B cell (primary cell): Measurements from ENCODE around the gene OR8S1. TPM values are rescaled to one million over a fixed set of nuclear protein-coding genes. Genes with fewer than 3 reads are reported as not detected.

Source experiments
- ATAC-seq: fragments of 200-7000 bp; cut with Tn5 transposase; one replicate; pipeline ENCODE4 v1.10.0; 2021; ENCODE audit warnings: low read depth, mild to moderate bottlenecking, moderate number of reproducible peaks, moderate library complexity
- CTCF ChIA-PET: fragments of 350-600 bp; sonication (Branson Sonifier 250); formaldehyde crosslinking; loops from one replicate; lab custom pipeline; 2021; ENCODE audit warnings: antibody characterized with exemption, inconsistent platforms; lab: Charles Lee
- POLR2A ChIA-PET: fragments of 350-600 bp; sonication (Branson Sonifier 250); formaldehyde crosslinking; loops from one replicate; lab custom pipeline; 2021; ENCODE audit warnings: antibody characterized with exemption; lab: Charles Lee
- DNase-seq: peaks from one replicate; pipeline ENCODE4 v3.0.0; 2013
- H2AFZ ChIP-seq: 2 replicates; pipeline ENCODE4 v1.6.1; 2012; ENCODE audit warnings: mild to moderate bottlenecking, low read depth, low read length; ENCODE audit not compliant: insufficient read depth, poor library complexity, severe bottlenecking
- H3K27ac ChIP-seq, 2 donors: 1 replicate in 1 of 2; 2 replicates in 1 of 2; pipeline ENCODE4 v1.5.1; 2012 to 2013; ENCODE audit warnings: low read length in 2 of 2, mild to moderate bottlenecking in 2 of 2, moderate library complexity in 1 of 2
- H3K27me3 ChIP-seq, 4 experiments: fragments of 200-600 bp in 1 of 4; sonication (generic) in 1 of 4; replicated peaks in 1 of 4; 1 replicate in 2 of 4; 2 replicates in 2 of 4; pipeline versions ENCODE4 v1.6.1 to v1.7.0; 2013 to 2016; ENCODE audit warnings: low read length in 3 of 4, mild to moderate bottlenecking in 2 of 4, mixed read lengths in 1 of 4, moderate library complexity in 1 of 4; ENCODE audit not compliant: insufficient read depth in 4 of 4, control insufficient read depth in 3 of 4; ENCODE audit errors: control extremely low read depth in 1 of 4
- H3K36me3 ChIP-seq, 2 experiments: replicated peaks in 1 of 2; 1 replicate in 1 of 2; 2 replicates in 1 of 2; pipeline versions ENCODE4 v1.6.1 to v1.7.1; 2013; ENCODE audit warnings: low read length in 1 of 2; ENCODE audit not compliant: insufficient read depth in 2 of 2, control insufficient read depth in 1 of 2; ENCODE audit errors: control extremely low read depth in 1 of 2, extremely low read depth in 1 of 2
- H3K4me1 ChIP-seq, 2 donors: fragments of 200-600 bp in 1 of 2; sonication (generic) in 1 of 2; 1 replicate in 1 of 2; 2 replicates in 1 of 2; pipeline versions ENCODE4 v1.5.1 to v1.6.1; 2013 to 2017; ENCODE audit warnings: low read length in 2 of 2; ENCODE audit not compliant: control insufficient read depth in 2 of 2, insufficient read depth in 2 of 2
- H3K4me2 ChIP-seq: replicated peaks from 2 replicates; pipeline ENCODE3; 2012; ENCODE audit warnings: mild to moderate bottlenecking, low read depth, low read length; ENCODE audit not compliant: poor library complexity, severe bottlenecking
- H3K4me3 ChIP-seq, 5 experiments: fragments of 200-600 bp in 1 of 5; sonication (generic) in 1 of 5; 1 replicate in 3 of 5; 2 replicates in 2 of 5; pipeline versions ENCODE4 v1.5.1 to v1.7.0; 2011 to 2016; ENCODE audit warnings: low read length in 4 of 5, mild to moderate bottlenecking in 4 of 5, low read depth in 2 of 5, control low read depth in 1 of 5, moderate library complexity in 1 of 5; ENCODE audit not compliant: insufficient read depth in 1 of 5; ENCODE audit errors: control extremely low read depth in 1 of 5, extremely low read depth in 1 of 5
- H3K79me2 ChIP-seq: fragments of 200-600 bp; sonication (generic); one replicate; pipeline ENCODE4 v1.6.0; 2016; ENCODE audit warnings: low read length; ENCODE audit not compliant: control insufficient read depth, insufficient read depth
- H3K9ac ChIP-seq: fragments of 200-600 bp; sonication (generic); 2 replicates; pipeline ENCODE4 v1.6.1; 2017; ENCODE audit warnings: mild to moderate bottlenecking, low read length, moderate library complexity
- H3K9me3 ChIP-seq, 3 donors: one replicate each; pipeline versions ENCODE4 v1.6.1 to v1.7.1; 2013; ENCODE audit warnings: low read length in 2 of 3; ENCODE audit not compliant: control insufficient read depth in 2 of 3, insufficient read depth in 1 of 3; ENCODE audit errors: control extremely low read depth in 1 of 3
- H4K20me1 ChIP-seq: 2 replicates; pipeline ENCODE4 v1.6.0; 2012; ENCODE audit warnings: mild to moderate bottlenecking, low read length; ENCODE audit not compliant: insufficient read depth, control insufficient read depth, poor library complexity, severe bottlenecking
- H3K27ac Mint-ChIP-seq: one replicate; pipeline ENCODE4 v1.8.0; 2021; ENCODE audit warnings: mixed read lengths
- H3K27me3 Mint-ChIP-seq: one replicate; pipeline ENCODE4 v1.8.0; 2021; ENCODE audit warnings: mixed read lengths
- H3K4me1 Mint-ChIP-seq: one replicate; pipeline ENCODE4 v1.8.0; 2021; ENCODE audit warnings: mixed read lengths
- H3K4me3 Mint-ChIP-seq: one replicate; pipeline ENCODE4 v1.8.0; 2021; ENCODE audit warnings: mixed read lengths
- H3K9me3 Mint-ChIP-seq: one replicate; pipeline ENCODE4 v1.8.0; 2022; ENCODE audit warnings: mixed read lengths; ENCODE audit not compliant: insufficient read depth
- EZH2 ChIP-seq: IDR thresholded peaks from 2 replicates; pipeline ENCODE4 v1.6.1; 2012; ENCODE audit warnings: borderline replicate concordance, low read depth, mild to moderate bottlenecking, moderate library complexity, low read length; ENCODE audit not compliant: insufficient read depth, poor library complexity, severe bottlenecking
- WGBS: methylation state at CpG from one replicate; pipeline ENCODE4 v1.1.5; 2013; ENCODE audit warnings: missing lambda C conversion rate; ENCODE audit not compliant: insufficient coverage; 5-methylcytosine and 5-hydroxymethylcytosine counted together
- intact Hi-C: fragments of 100-400 bp; cut with micrococcal nuclease; formaldehyde crosslinking; loops from one replicate; pipeline ENCODE4 v1.10.0; 2022
- polyA plus RNA-seq: library from polyadenylated mRNA; depleted of rRNA; stranded (reverse); fragments of >200 nt; gene quantifications from 2 replicates; pipeline ENCODE4 v1.2.3, GENCODE V29; 2012
- total RNA-seq, 2 donors: library from RNA; stranded (reverse); fragments of 120-200 nt in 1 of 2; gene quantifications; 1 replicate in 1 of 2; 2 replicates in 1 of 2; pipeline versions ENCODE4 v1.2.3 to v1.2.4, GENCODE V29; 2013 to 2022
- TF ChIP-seq, protein P1 (sequence below): fragments of 200-600 bp; IDR thresholded peaks from one replicate; pipeline ENCODE4 v1.8.0; 2022; ENCODE audit warnings: antibody characterized with exemption, mild to moderate bottlenecking

The OR8S1 gene
- total and polyA plus RNA-seq, 2 donors (not counting 1 experiment from before 2014, with no cell fraction given), result not detected

DNA sequence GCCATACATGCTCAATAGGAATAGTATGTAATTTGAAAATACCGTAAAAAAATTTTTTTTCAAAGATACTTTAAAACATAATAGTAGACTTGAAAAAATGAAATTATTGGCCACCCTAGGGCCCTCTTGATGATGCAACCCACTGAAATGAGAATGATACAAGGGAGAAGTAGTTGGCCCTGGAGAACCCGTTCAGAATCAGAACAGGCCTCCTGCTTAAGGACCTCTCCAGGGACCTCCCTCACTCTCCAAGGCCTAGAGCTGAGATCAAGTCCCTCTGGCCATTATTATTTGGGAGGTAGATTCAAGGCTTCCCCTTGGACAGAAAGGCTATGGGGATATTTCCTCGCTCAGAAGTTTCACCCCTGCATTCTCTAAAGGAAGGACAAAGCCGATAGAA lies 32.5 kb downstream of the OR8S1 start:
- Histone ChIP-seq H3K36me3 (no peaks in the 10 kb centered on the region), H3K4me3 (no peak overlapping the region), H3K4me2 (no peak overlapping the region), H3K9ac (no peak overlapping the region), H3K9me3 (no peaks in the 10 kb centered on the region), H4K20me1 (no peaks in the 10 kb centered on the region), H3K27me3 (peaks cover 0 to 4% (median 2%) of the 10 kb centered on the region in 4 experiments), H2AFZ (no peak overlapping the region), H3K4me1 (no peaks in the 10 kb centered on the region), H3K27ac (no peak overlapping the region), H3K79me2 (no peaks in the 10 kb centered on the region)
- Mint-ChIP-seq H3K27me3 (peaks cover 30% of the 10 kb centered on the region), H3K4me1 (no peaks in the 10 kb centered on the region), H3K27ac (no peak overlapping the region), H3K4me3 (no peak overlapping the region), H3K9me3 (no peaks in the 10 kb centered on the region)
- TF ChIP-seq, protein P1, sequence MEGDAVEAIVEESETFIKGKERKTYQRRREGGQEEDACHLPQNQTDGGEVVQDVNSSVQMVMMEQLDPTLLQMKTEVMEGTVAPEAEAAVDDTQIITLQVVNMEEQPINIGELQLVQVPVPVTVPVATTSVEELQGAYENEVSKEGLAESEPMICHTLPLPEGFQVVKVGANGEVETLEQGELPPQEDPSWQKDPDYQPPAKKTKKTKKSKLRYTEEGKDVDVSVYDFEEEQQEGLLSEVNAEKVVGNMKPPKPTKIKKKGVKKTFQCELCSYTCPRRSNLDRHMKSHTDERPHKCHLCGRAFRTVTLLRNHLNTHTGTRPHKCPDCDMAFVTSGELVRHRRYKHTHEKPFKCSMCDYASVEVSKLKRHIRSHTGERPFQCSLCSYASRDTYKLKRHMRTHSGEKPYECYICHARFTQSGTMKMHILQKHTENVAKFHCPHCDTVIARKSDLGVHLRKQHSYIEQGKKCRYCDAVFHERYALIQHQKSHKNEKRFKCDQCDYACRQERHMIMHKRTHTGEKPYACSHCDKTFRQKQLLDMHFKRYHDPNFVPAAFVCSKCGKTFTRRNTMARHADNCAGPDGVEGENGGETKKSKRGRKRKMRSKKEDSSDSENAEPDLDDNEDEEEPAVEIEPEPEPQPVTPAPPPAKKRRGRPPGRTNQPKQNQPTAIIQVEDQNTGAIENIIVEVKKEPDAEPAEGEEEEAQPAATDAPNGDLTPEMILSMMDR, result no peak
- no peak for TF ChIP-seq EZH2
- POLR2A ChIA-PET, result no interaction called here
- ATAC-seq (no peak), DNase-seq (no peak)
- CTCF ChIA-PET, result no interaction called here
- intact Hi-C loops, result no loop called here
- 100% methylated on average over 1 of the region's 4 CpGs for WGBS

DNA sequence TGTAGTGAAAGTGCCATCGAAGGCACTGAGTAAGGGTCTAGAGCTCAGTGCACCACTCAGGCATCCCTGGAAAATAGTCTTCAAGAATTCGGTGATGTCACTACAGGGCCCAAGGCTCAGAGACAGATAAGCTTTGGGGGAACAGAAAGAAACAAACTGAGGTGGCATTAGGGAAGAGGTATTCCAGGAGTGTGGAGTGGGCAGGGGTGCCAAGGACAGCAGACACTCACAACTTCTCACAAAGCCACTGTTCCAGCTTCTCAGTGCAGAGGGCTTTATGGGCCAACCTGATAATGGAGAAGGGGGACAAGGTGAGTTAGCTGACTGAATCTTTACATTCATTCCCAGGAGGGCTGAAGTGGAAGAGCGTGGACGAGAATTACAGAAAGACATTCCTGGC lies 42.3 kb downstream of the OR8S1 start:
- Histone ChIP-seq H3K4me2 (no peak overlapping the region), H3K4me1 (no peaks in the 10 kb centered on the region), H4K20me1 (no peaks in the 10 kb centered on the region), H3K79me2 (no peaks in the 10 kb centered on the region), H3K9me3 (no peaks in the 10 kb centered on the region), H3K36me3 (no peaks in the 10 kb centered on the region), H3K27ac (no peak overlapping the region), H3K4me3 (no peak overlapping the region), H2AFZ (no peak overlapping the region), H3K27me3 (peaks cover 0 to 4% (median 1%) of the 10 kb centered on the region in 4 experiments), H3K9ac (no peak overlapping the region)
- 100% methylated on average over 1 of the region's 4 CpGs for WGBS
- ChIA-PET POLR2A (no interaction called here), CTCF (no interaction called here)
- H3K4me3 Mint-ChIP-seq, result no peak overlapping the region
- H3K4me1 Mint-ChIP-seq, result no peaks in the 10 kb centered on the region
- no peak for DNase-seq
- TF ChIP-seq EZH2, result no peak
- TF ChIP-seq, protein P1, result no peak
- ATAC-seq, result no peak
- H3K27ac Mint-ChIP-seq, result no peak overlapping the region
- intact Hi-C loops, result no loop called here
- no peaks in the 10 kb centered on the region for H3K9me3 Mint-ChIP-seq
- peaks cover 25% of the 10 kb centered on the region for H3K27me3 Mint-ChIP-seq
